ENCODE data around the gene C2.
"Not testable (repeated sequence)": the region's sequence is repeated elsewhere in the genome, so short reads cannot be mapped to it uniquely, and the experiment has no call there.

C2 gene

GRCh38 chr6:31899882-31900722, 27.4 kb upstream of the C2 start:
- no peak for DNase-seq

GRCh38 chr6:31900917-31901414, 26.6 kb upstream of the C2 start:
- no peak for DNase-seq

GRCh38 chr6:31901415-31901952, 26.0 kb upstream of the C2 start:
- no peak for DNase-seq

GRCh38 chr6:31901953-31902643, 25.4 kb upstream of the C2 start, which contains the start of gene ZBTB12:
Gene ZBTB12 (minus strand): TSS chr6:31902086. CDS start chr6:31901305, 781 bp downstream.
- DNase-seq, result peak; percentile 86

- DNase-seq, result no peak
Observed at GRCh38 chr6:31903957-31904356, 23.6 kb upstream of the C2 start.

- DNase-seq, result no peak
Observed at GRCh38 chr6:31905041-31905440, 22.5 kb upstream of the C2 start.

GRCh38 chr6:31906122-31906521, 21.4 kb upstream of the C2 start:
- DNase-seq, result no peak

- DNase-seq, result not testable (repeated sequence)
Observed at GRCh38 chr6:31906727-31907126, 20.8 kb upstream of the C2 start.

GRCh38 chr6:31907158-31907813, 20.2 kb upstream of the C2 start:
- no peak for DNase-seq

GRCh38 chr6:31908255-31908654, 19.3 kb upstream of the C2 start:
- not testable (repeated sequence) for DNase-seq

- DNase-seq, result no peak
Observed at GRCh38 chr6:31908791-31909190, 18.7 kb upstream of the C2 start.

GRCh38 chr6:31909298-31909697, 18.2 kb upstream of the C2 start:
- not testable (repeated sequence) for DNase-seq

GRCh38 chr6:31911826-31912585, 15.5 kb upstream of the C2 start:
- no peak for DNase-seq

GRCh38 chr6:31915351-31915750, 12.2 kb upstream of the C2 start:
- DNase-seq, result no peak

GRCh38 chr6:31915756-31916155, 11.8 kb upstream of the C2 start:
- DNase-seq, result no peak

GRCh38 chr6:31918069-31918720, 9.3 kb upstream of the C2 start:
- no peak for DNase-seq

- no peak for DNase-seq
Observed at GRCh38 chr6:31919624-31920303, 7.8 kb upstream of the C2 start.

- no peak for DNase-seq
Observed at GRCh38 chr6:31920811-31921210, 6.7 kb upstream of the C2 start.

GRCh38 chr6:31922942-31923341, 4.6 kb upstream of the C2 start:
- no peak for DNase-seq

GRCh38 chr6:31927863-31928671, 550 bp downstream of the C2 start:
- no peak for DNase-seq

GRCh38 chr6:31928672-31928939, 1.1 kb downstream of the C2 start:
- no peak for DNase-seq

Measured in SHP77 treated with DMSO at 0.1 percent for 48 hours (cell line).